GM12878 (cell line): Measurements from ENCODE around the gene BACE2. TPM values are rescaled to one million over a fixed set of nuclear protein-coding genes. Genes with fewer than 3 reads are reported as not detected.

Experiments used
- ATAC-seq: fragments of 200-7000 bp; cut with Tn5 transposase; 3 replicates; pipeline ENCODE4 v1.9.1; 2020; ENCODE audit warnings: mild to moderate bottlenecking, moderate library complexity
- BruUV-seq: library from RNA; stranded (reverse); fragments of 400-500 nt; replicated peaks from 2 replicates; lab custom pipeline; 2021; lab: Mats Ljungman, UMichigan
- CTCF ChIA-PET: fragments of 300-600 bp; sonication (Branson Sonifier 250); formaldehyde crosslinking; extraction: SDS; loops from one replicate; lab custom pipeline; 2021; ENCODE audit warnings: inconsistent platforms; lab: Yijun Ruan, JAX
- POLR2A ChIA-PET: fragments of 350-600 bp; formaldehyde crosslinking; extraction: SDS; loops from one replicate; lab custom pipeline; 2021; ENCODE audit warnings: inconsistent platforms; lab: Charles Lee
- RAD21 ChIA-PET: fragments of 300-600 bp; sonication (Branson Sonifier 250); formaldehyde crosslinking; loops from one replicate; lab custom pipeline; 2023; ENCODE audit warnings: antibody characterized with exemption; ENCODE audit not compliant: unreplicated experiment; lab: Charles Lee
- SMC1A ChIA-PET: fragments of 300-600 bp; sonication (Branson Sonifier 250); formaldehyde crosslinking; loops from one replicate; lab custom pipeline; 2023; ENCODE audit not compliant: unreplicated experiment, uncharacterized antibody; lab: Charles Lee
- DNase-seq: peaks from one replicate; pipeline ENCODE4 v3.0.0-alpha.2; 2011; ENCODE audit warnings: low read depth, low spot score
- FAIRE-seq: peaks from 3 replicates; lab custom pipeline; 2011; peaks lifted over from hg19 to GRCh38; lab: Jason Lieb, UNC
- H2AFZ ChIP-seq: 2 replicates; pipeline ENCODE4 v1.6.0; 2011; ENCODE audit warnings: low read depth, low read length, control low read depth; ENCODE audit not compliant: control insufficient read depth
- H3K27ac ChIP-seq: 2 replicates; pipeline ENCODE4 v1.5.1; 2011; ENCODE audit warnings: control low read depth; ENCODE audit not compliant: control insufficient read depth, insufficient read depth
- H3K27me3 ChIP-seq, 2 experiments: replicated peaks in 1 of 2; 2 replicates each; pipeline versions ENCODE4 v1.6.0 to v1.6.1; 2011; ENCODE audit warnings: low read length in 1 of 2; ENCODE audit not compliant: control insufficient read depth in 2 of 2, insufficient read depth in 2 of 2
- H3K36me3 ChIP-seq, 2 experiments: 2 replicates each; pipeline ENCODE4 v1.5.1; 2011; ENCODE audit warnings: low read length in 1 of 2; ENCODE audit not compliant: control insufficient read depth in 2 of 2, insufficient read depth in 2 of 2
- H3K4me1 ChIP-seq: 2 replicates; pipeline ENCODE4 v1.6.1; 2011; ENCODE audit warnings: mild to moderate bottlenecking, low read length, moderate library complexity, mixed read lengths; ENCODE audit not compliant: control insufficient read depth, insufficient read depth
- H3K4me2 ChIP-seq: 2 replicates; pipeline ENCODE4 v1.6.0; 2011; ENCODE audit warnings: control low read depth; ENCODE audit not compliant: control insufficient read depth, insufficient read depth
- H3K4me3 ChIP-seq: fragments of 200-600 bp; sonication (generic); 2 replicates; pipeline ENCODE4 v1.5.1; 2016
- H3K79me2 ChIP-seq: 2 replicates; pipeline ENCODE4 v1.6.0; 2011; ENCODE audit warnings: low read length; ENCODE audit not compliant: control insufficient read depth, insufficient read depth
- H3K9ac ChIP-seq: 2 replicates; pipeline ENCODE4 v1.8.0; 2011; ENCODE audit warnings: low read length, control low read depth, mixed read lengths; ENCODE audit not compliant: control insufficient read depth, insufficient read depth
- H3K9me3 ChIP-seq: replicated peaks from 3 replicates; pipeline ENCODE4 v1.5.1; 2011; ENCODE audit warnings: mild to moderate bottlenecking, low read length; ENCODE audit not compliant: control insufficient read depth, insufficient read depth
- H4K20me1 ChIP-seq: 2 replicates; pipeline ENCODE4 v1.6.0; 2011; ENCODE audit not compliant: control insufficient read depth, insufficient read depth
- BRCA1 ChIP-seq: IDR thresholded peaks from 2 replicates; pipeline ENCODE4 v1.6.1; 2011; ENCODE audit warnings: low read depth, low read length, improper control_type of control experiment
- CHD4 ChIP-seq: fragments of 200-600 bp; sonication (generic); IDR thresholded peaks from 2 replicates; pipeline ENCODE4 v1.6.1; 2016; ENCODE audit warnings: mild to moderate bottlenecking
- FOS ChIP-seq: IDR thresholded peaks from 3 replicates; pipeline ENCODE4 v1.6.1; 2011; ENCODE audit warnings: borderline replicate concordance; ENCODE audit not compliant: insufficient read length; ENCODE audit errors: extremely low read depth
- JUND ChIP-seq: IDR thresholded peaks from 2 replicates; pipeline ENCODE4 v1.6.1; 2012; ENCODE audit warnings: low read depth, mild to moderate bottlenecking, low read length, improper control_type of control experiment, moderate library complexity
- MXI1 ChIP-seq: fragments of 150-350 bp; IDR thresholded peaks from 2 replicates; pipeline ENCODE4 v1.6.1; 2011; ENCODE audit warnings: low read depth, mild to moderate bottlenecking, inconsistent platforms, low read length, improper control_type of control experiment
- MYC ChIP-seq: IDR thresholded peaks from 2 replicates; pipeline ENCODE4 v1.6.1; 2011; ENCODE audit warnings: mild to moderate bottlenecking, low read length, moderate library complexity, inconsistent platforms; ENCODE audit not compliant: insufficient read depth, insufficient replicate concordance, insufficient read length, severe bottlenecking
- NBN ChIP-seq: fragments of 450-650 bp; IDR thresholded peaks from 2 replicates; pipeline ENCODE4 v1.6.1; 2016
- PAX5 ChIP-seq: IDR thresholded peaks from 2 replicates; pipeline ENCODE4 v1.6.1; 2011; ENCODE audit warnings: low read depth, low read length, borderline replicate concordance
- POLR2AphosphoS2 ChIP-seq: IDR thresholded peaks from 2 replicates; pipeline ENCODE4 v1.6.1; 2011; ENCODE audit warnings: low read depth, mild to moderate bottlenecking, low read length, improper control_type of control experiment, moderate library complexity
- SIN3A ChIP-seq: IDR thresholded peaks from 2 replicates; pipeline ENCODE4 v1.6.1; 2012; ENCODE audit warnings: low read depth, low read length, improper control_type of control experiment
- SKIL ChIP-seq: fragments of 450-650 bp; IDR thresholded peaks from 2 replicates; pipeline ENCODE4 v1.6.1; 2017; ENCODE audit warnings: mild to moderate bottlenecking, low read depth, inconsistent platforms; ENCODE audit not compliant: poor library complexity, severe bottlenecking
- SREBF2 ChIP-seq: IDR thresholded peaks from 2 replicates; pipeline ENCODE4 v1.6.1; 2012; ENCODE audit warnings: mild to moderate bottlenecking, low read length
- SUPT20H ChIP-seq: IDR thresholded peaks from 2 replicates; pipeline ENCODE4 v1.6.1; 2011; ENCODE audit warnings: low read depth, mild to moderate bottlenecking, low read length, moderate library complexity, borderline replicate concordance; ENCODE audit not compliant: control insufficient read depth
- ZBED1 ChIP-seq: IDR thresholded peaks from 2 replicates; pipeline ENCODE4 v1.6.1; 2016; ENCODE audit warnings: borderline replicate concordance
- ZNF24 ChIP-seq: fragments of 450-650 bp; IDR thresholded peaks from 2 replicates; pipeline ENCODE4 v1.6.1; 2017; ENCODE audit warnings: antibody characterized with exemption, mild to moderate bottlenecking
- WGBS: methylation state at CpG from one replicate; pipeline ENCODE4 v1.1.6; 2016; ENCODE audit warnings: low lambda C conversion rate; ENCODE audit not compliant: insufficient replicate concordance, insufficient coverage; ENCODE audit errors: missing lambda C conversion rate; 5-methylcytosine and 5-hydroxymethylcytosine counted together
- in situ Hi-C: fragments of 300-500 bp; cut with MboI; formaldehyde crosslinking; loops from 9 replicates; pipeline ENCODE4 v1.14.3; 2018; ENCODE audit warnings: mixed read lengths
- intact Hi-C: fragments of 100-400 bp; cut with micrococcal nuclease; formaldehyde crosslinking; loops from one replicate; pipeline ENCODE4 v1.14.2; 2022; ENCODE audit not compliant: unreplicated experiment
- polyA plus RNA-seq, 11 experiments: library from polyadenylated mRNA; depleted of rRNA in 4 of 11; unstranded in 6 of 11; stranded (reverse) in 5 of 11; fragments of >200 nt; fragmentation: Nextera tagmentation in 4 of 11; fragmentation: Illumina TruSeq in 1 of 11; extraction: Ambion mirVana in 4 of 11; extraction: Trizol in 1 of 11; gene quantifications; 1 replicate in 1 of 11; 2 replicates in 10 of 11; pipeline versions ENCODE4 v1.2.1 to v1.2.3, GENCODE V29; 2011 to 2016; ENCODE audit warnings: inconsistent platforms in 2 of 11, missing spikeins in 2 of 11, low read depth in 1 of 11
- total RNA-seq, 4 experiments: library from RNA; depleted of rRNA in 3 of 4; stranded (reverse); fragments of >200 nt in 3 of 4; fragmentation: Illumina TruSeq in 1 of 4; extraction: Trizol in 1 of 4; gene quantifications; 2 replicates each; pipeline versions ENCODE4 v1.2.1 to v1.2.3, GENCODE V29; 2013 to 2021
- TF ChIP-seq, protein P1 (sequence below): fragments of 450-650 bp; IDR thresholded peaks from 2 replicates; pipeline ENCODE4 v1.6.1; 2016; ENCODE audit warnings: mild to moderate bottlenecking, moderate library complexity, borderline replicate concordance

Gene BACE2
- total and polyA plus RNA-seq, 10 of the 15 experiments (the other 5 are each of a cell fraction or from before 2014, with no cell fraction given) = 0.04 to 0.69 (median 0.18) TPM; not detected in 5

DNA sequence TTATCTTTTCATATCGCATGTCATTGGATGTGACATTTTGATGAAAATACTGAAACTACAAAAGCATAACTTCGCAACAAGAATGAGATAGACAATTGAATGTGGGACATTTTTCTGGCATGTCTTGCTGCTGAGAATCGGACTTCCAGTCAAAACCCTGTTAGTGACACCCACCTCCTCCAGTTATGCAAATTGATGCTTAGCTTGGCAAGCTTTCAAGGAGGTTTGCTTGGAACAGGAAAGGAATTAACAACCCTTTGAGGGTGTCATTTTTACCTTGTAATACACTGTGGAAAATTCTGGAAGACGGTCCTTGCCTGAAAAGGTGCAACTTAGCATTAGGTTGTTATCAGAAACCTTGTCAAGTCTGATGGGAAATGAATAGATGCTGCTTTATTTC, 109.9 kb downstream of the BACE2 start:
- WGBS = 31% methylated on average over 4 of the region's 4 CpGs
- Histone ChIP-seq H3K27ac (no peak overlapping the region), H3K9me3 (no peaks in the 10 kb centered on the region), H3K27me3 (peaks cover 2 to 5% of the 10 kb centered on the region in 2 experiments), H3K79me2 (no peaks in the 10 kb centered on the region), H2AFZ (no peak overlapping the region), H4K20me1 (no peaks in the 10 kb centered on the region), H3K4me2 (no peak overlapping the region), H3K9ac (no peak overlapping the region), H3K36me3 (no peaks in the 10 kb centered on the region), H3K4me1 (no peaks in the 10 kb centered on the region), H3K4me3 (no peak overlapping the region)
- BruUV-seq = no TSS peak
- intact Hi-C loops (no loop called here), in situ Hi-C loops (no loop called here)
- no peak for ATAC-seq
- no peak for FAIRE-seq
- POLR2A ChIA-PET = no interaction called here
- DNase-seq = no peak
- TF ChIP-seq SREBF2 = no peak
- TF ChIP-seq JUND = no peak
- TF ChIP-seq CHD4 = no peak
- TF ChIP-seq POLR2AphosphoS2 = no peak
- TF ChIP-seq ZBED1 = no peak
- TF ChIP-seq MYC = no peak
- no peak for TF ChIP-seq SIN3A
- no peak for TF ChIP-seq MXI1
- TF ChIP-seq SUPT20H = no peak
- no peak for TF ChIP-seq SKIL
- TF ChIP-seq NBN = no peak
- no peak for TF ChIP-seq PAX5
- TF ChIP-seq BRCA1 = no peak
- TF ChIP-seq, protein P1, sequence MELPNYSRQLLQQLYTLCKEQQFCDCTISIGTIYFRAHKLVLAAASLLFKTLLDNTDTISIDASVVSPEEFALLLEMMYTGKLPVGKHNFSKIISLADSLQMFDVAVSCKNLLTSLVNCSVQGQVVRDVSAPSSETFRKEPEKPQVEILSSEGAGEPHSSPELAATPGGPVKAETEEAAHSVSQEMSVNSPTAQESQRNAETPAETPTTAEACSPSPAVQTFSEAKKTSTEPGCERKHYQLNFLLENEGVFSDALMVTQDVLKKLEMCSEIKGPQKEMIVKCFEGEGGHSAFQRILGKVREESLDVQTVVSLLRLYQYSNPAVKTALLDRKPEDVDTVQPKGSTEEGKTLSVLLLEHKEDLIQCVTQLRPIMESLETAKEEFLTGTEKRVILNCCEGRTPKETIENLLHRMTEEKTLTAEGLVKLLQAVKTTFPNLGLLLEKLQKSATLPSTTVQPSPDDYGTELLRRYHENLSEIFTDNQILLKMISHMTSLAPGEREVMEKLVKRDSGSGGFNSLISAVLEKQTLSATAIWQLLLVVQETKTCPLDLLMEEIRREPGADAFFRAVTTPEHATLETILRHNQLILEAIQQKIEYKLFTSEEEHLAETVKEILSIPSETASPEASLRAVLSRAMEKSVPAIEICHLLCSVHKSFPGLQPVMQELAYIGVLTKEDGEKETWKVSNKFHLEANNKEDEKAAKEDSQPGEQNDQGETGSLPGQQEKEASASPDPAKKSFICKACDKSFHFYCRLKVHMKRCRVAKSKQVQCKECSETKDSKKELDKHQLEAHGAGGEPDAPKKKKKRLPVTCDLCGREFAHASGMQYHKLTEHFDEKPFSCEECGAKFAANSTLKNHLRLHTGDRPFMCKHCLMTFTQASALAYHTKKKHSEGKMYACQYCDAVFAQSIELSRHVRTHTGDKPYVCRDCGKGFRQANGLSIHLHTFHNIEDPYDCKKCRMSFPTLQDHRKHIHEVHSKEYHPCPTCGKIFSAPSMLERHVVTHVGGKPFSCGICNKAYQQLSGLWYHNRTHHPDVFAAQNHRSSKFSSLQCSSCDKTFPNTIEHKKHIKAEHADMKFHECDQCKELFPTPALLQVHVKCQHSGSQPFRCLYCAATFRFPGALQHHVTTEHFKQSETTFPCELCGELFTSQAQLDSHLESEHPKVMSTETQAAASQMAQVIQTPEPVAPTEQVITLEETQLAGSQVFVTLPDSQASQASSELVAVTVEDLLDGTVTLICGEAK = no peak
- no peak for TF ChIP-seq ZNF24
- TF ChIP-seq FOS = no peak
- SMC1A ChIA-PET = interaction anchor here (0.6 kb wide), 2 partner anchors 228 to 867 kb away, joined by 3 read pairs; no protein-coding TSS in a partner anchor
- RAD21 ChIA-PET = no interaction called here
- CTCF ChIA-PET = no interaction called here
